Renal pelvis (tissue), 4 donors: Measurements from ENCODE around the gene DGUOK. TPM values are rescaled to one million over a fixed set of nuclear protein-coding genes. Genes with fewer than 3 reads are reported as not detected.

ENCODE experiments used
- DNase-seq: peaks from one replicate; pipeline ENCODE4 v3.0.0-alpha.2; 2013
- polyA plus RNA-seq, 3 donors: library from polyadenylated mRNA; unstranded; fragments of 120-200 nt; gene quantifications; one replicate each; pipeline ENCODE4 v1.2.1, GENCODE V29; 2013; ENCODE audit not compliant: insufficient read length in 3 of 3

The DGUOK gene
- polyA plus RNA-seq, 3 donors: 62.8 to 65.1 (median 63.6) TPM

- DNase-seq: no peak
Measured at GRCh38 chr2:74007711-74008110, 81.0 kb downstream of the DGUOK start.

Other genes with a start within 250 kb of the DGUOK start
- 10 to 100 TPM; 64.8 to 68.1 (median 67.2) TPM for gene TPRKB, start 189.5 kb upstream of the DGUOK start, polyA plus RNA-seq
- gene DUSP11, start 146.8 kb upstream of the DGUOK start, polyA plus RNA-seq: 10 to 100 TPM; 28.1 to 39.1 (median 35.3) TPM
- not detected for gene C2orf78, start 142.7 kb upstream of the DGUOK start, polyA plus RNA-seq
- 10 to 100 TPM; 57.4 to 61.7 (median 59.9) TPM for gene STAMBP, start 97.9 kb upstream of the DGUOK start, polyA plus RNA-seq
- gene ACTG2, start 33.9 kb upstream of the DGUOK start, polyA plus RNA-seq: 1 to 10 TPM in 2 of 3 donors, under 1 TPM in 1; 0.36 to 1.9 (median 1.2) TPM
- 10 to 100 TPM; 23.0 to 27.1 (median 26.3) TPM for gene TET3, start 58.0 kb downstream of the DGUOK start, polyA plus RNA-seq
- gene BOLA3, start 221.0 kb downstream of the DGUOK start, polyA plus RNA-seq: 10 to 100 TPM; 22.2 to 27.5 (median 25.2) TPM